Measurements from ENCODE around the gene FSIP1.

Gene FSIP1

DNA sequence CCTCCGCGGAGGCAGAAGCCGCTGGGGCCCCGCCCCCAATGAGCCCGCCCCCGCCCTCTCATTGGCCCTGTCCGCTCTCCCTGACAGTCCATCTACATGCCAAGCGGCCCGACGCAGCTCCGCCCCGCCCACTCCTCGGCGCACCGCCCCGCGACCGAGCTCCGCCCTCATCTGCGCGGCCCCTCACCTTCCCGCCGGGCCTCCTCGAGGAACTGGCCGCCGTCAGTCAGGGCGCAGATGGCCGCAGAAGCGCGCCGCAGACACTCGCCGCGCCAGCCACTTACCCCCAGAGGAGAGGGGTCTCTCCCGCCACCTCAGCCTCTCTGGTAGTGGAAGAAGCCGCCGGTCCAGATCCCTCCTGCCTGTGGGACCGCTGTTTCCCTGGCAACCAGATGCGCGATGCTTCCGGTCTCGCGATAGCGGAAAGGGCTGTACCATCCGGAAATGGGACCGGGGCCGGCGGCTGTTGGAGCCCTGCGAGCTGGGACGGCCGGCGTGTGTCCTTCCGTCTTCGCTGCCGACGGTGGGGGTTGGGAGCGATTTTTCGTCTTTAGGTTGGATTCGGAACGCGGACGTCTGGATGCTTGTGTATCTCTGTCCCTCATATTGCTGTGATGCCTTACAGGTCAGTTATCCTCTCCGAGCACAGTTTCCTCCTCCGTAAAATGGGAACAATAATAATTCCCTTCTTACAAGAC, at the start of gene FSIP1:
Gene FSIP1 (minus strand): TSS at position 401 of the 698 bp plus-strand sequence. CDS start 6,317 bp downstream, outside the sequence.
- TF ChIP-seq GATA3 (IDR thresholded peaks at IDR 0.05; ENCODE audit: low read depth, low read length) (no peak), GATA2 (IDR thresholded peaks at IDR 0.05; ENCODE audit: low read depth, low read length) (no peak)

- TF ChIP-seq GATA3 (IDR thresholded peaks at IDR 0.05; ENCODE audit: low read depth, low read length) (no peak), GATA2 (IDR thresholded peaks at IDR 0.05; ENCODE audit: low read depth, low read length) (no peak)
These were observed 47.5 kb upstream of the FSIP1 start for GRCh38 chr15:39830166-39830565.

DNA sequence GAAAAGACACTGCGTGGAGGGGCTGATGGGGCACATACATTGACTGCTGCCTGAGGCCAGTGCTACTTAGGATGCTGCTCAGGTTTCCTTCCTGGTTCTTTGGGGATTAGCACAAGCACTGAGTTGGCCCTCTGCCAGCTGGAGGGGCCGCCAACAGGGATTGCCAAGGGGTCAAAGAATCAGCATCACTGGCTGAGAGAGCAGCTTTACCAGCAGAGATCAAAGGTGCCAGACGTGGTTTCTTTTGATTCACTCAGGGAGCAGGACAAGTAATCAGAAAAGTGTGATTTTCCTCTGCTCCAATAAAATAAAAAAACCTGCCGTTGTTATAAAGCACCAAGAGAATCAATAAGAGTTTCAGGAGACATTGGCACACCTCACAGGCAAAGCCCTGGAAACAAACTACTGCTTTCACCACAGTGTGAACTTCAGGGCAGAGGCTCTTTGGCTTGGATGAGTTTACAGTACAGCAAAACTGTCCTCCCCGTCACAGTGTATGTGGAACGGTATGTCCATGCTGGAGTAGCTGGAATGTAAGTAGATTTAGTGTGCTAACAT, 45.8 kb upstream of the FSIP1 start:
- TF ChIP-seq GATA3 (IDR thresholded peaks at IDR 0.05; ENCODE audit: low read depth, low read length): no peak
- TF ChIP-seq GATA2 (IDR thresholded peaks at IDR 0.05; ENCODE audit: low read depth, low read length): no peak

GRCh38 chr15:39826975-39827374, 44.3 kb upstream of the FSIP1 start:
- TF ChIP-seq GATA3 (IDR thresholded peaks at IDR 0.05; ENCODE audit: low read depth, low read length) (no peak), GATA2 (IDR thresholded peaks at IDR 0.05; ENCODE audit: low read depth, low read length) (no peak)

DNA sequence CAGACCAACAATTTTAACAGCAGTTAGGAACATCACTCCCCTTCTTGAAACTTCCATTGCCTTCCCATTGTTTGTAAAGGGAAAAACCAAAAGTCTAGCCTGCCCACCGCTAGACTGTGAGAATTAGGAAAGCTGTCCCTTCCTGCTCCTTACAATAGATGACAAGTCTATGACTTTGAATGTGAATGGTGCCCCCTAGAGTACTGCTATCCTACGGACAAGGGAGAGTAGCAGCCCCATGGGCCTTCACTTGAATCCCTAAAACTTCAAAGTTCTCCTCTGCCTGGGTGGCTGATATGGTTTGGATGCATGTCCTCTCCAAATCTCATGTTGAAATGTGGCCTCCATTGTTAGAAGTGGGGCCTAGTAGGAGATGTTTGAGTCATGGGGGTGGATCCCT, 41.0 kb upstream of the FSIP1 start:
- TF ChIP-seq GATA3 (IDR thresholded peaks at IDR 0.05; ENCODE audit: low read depth, low read length) (no peak), GATA2 (IDR thresholded peaks at IDR 0.05; ENCODE audit: low read depth, low read length) (no peak)

GRCh38 chr15:39820050-39820602, 37.5 kb upstream of the FSIP1 start:
- no peak for TF ChIP-seq GATA3 (IDR thresholded peaks at IDR 0.05; ENCODE audit: low read depth, low read length)
- no peak for TF ChIP-seq GATA2 (IDR thresholded peaks at IDR 0.05; ENCODE audit: low read depth, low read length)

- TF ChIP-seq GATA2 (IDR thresholded peaks at IDR 0.05; ENCODE audit: low read depth, low read length) (no peak), GATA3 (IDR thresholded peaks at IDR 0.05; ENCODE audit: low read depth, low read length) (no peak)
These were observed 36.9 kb upstream of the FSIP1 start for GRCh38 chr15:39819533-39819932.

GRCh38 chr15:39817892-39818291, 35.3 kb upstream of the FSIP1 start:
- TF ChIP-seq GATA2 (IDR thresholded peaks at IDR 0.05; ENCODE audit: low read depth, low read length) (no peak), GATA3 (IDR thresholded peaks at IDR 0.05; ENCODE audit: low read depth, low read length) (no peak)

GRCh38 chr15:39814489-39814888, 31.8 kb upstream of the FSIP1 start:
- TF ChIP-seq GATA3 (IDR thresholded peaks at IDR 0.05; ENCODE audit: low read depth, low read length): no peak
- TF ChIP-seq GATA2 (IDR thresholded peaks at IDR 0.05; ENCODE audit: low read depth, low read length): no peak

DNA sequence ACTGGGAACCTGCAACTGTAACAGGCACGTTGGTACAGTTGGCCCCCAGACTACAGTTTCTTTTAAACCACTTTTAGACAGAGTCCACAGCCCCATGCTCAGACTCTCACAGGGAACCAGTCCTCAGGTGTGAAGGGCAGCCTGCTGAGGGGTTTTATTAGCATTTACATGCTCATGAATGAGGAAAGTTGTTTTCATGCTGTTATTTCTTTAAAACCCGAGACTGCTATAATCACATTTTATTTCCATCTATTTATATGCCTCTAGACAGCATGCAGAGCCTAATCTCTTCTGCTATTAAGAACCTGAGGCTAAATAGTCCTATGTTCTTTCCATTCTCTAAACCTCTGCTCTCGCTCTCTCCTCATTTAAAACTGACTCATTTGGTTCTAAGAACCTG, 26.3 kb upstream of the FSIP1 start:
- TF ChIP-seq GATA3 (IDR thresholded peaks at IDR 0.05; ENCODE audit: low read depth, low read length): no peak
- TF ChIP-seq GATA2 (IDR thresholded peaks at IDR 0.05; ENCODE audit: low read depth, low read length): no peak

DNA sequence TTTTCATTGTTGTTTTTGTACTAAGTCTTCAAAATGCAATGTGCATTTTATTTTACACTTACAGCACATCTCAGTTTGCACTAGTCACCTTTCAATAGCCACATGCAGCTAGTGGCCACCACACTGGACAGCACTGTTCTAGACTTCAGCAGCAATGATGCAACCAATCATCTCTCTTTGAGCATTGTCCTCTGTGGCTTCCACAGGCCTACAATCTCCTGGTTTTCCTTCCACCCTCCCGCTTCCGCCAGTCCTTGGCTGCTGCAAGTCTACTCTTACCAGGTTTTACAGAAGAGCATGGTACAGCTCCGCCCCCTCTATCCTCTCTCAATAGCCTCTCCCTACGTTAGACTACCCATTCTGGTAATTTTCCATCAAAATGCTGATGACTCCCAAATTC, 25.1 kb upstream of the FSIP1 start:
- TF ChIP-seq GATA3 (IDR thresholded peaks at IDR 0.05; ENCODE audit: low read depth, low read length) (no peak), GATA2 (IDR thresholded peaks at IDR 0.05; ENCODE audit: low read depth, low read length) (no peak)

DNA sequence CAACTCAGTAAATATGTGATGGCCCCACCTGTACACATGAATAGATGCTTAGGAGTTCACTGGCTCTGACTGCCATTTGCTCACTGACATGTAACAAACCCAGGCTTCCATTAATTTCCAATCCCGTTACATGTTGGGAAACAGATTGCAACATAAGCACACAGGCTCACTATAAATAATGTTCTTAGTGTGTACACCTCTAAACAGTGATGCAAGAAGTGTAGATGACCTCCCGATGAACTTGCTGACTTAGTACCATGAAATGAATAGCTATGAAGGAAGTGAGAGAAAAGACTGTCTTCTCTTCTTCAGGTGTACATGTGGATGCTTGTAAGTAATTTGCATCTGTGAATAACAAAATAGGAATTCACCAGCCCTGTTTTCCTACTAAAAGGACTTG, 21.4 kb upstream of the FSIP1 start:
- TF ChIP-seq GATA2 (IDR thresholded peaks at IDR 0.05; ENCODE audit: low read depth, low read length) (no peak), GATA3 (IDR thresholded peaks at IDR 0.05; ENCODE audit: low read depth, low read length) (no peak)

DNA sequence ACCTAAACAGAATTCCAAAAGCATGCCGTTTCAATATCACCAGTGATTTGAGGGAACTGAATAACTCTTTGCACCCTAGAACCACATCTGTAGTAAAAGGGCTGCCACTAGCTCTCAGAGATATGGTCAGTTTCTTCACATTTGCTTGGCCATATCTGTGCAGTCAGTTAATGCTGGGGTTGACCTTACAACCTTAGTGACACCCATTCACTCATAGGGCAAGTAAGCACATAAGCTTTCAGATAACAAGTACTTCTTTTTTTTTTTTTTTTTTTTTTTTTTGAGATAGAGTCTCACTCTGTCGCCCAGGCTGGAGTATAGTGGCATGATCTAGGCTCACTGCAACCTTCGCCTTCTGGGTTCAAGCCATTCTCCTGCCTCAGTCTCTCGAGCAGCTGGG, 20.4 kb upstream of the FSIP1 start:
- TF ChIP-seq GATA2 (IDR thresholded peaks at IDR 0.05; ENCODE audit: low read depth, low read length) (no peak), GATA3 (IDR thresholded peaks at IDR 0.05; ENCODE audit: low read depth, low read length) (no peak)

DNA sequence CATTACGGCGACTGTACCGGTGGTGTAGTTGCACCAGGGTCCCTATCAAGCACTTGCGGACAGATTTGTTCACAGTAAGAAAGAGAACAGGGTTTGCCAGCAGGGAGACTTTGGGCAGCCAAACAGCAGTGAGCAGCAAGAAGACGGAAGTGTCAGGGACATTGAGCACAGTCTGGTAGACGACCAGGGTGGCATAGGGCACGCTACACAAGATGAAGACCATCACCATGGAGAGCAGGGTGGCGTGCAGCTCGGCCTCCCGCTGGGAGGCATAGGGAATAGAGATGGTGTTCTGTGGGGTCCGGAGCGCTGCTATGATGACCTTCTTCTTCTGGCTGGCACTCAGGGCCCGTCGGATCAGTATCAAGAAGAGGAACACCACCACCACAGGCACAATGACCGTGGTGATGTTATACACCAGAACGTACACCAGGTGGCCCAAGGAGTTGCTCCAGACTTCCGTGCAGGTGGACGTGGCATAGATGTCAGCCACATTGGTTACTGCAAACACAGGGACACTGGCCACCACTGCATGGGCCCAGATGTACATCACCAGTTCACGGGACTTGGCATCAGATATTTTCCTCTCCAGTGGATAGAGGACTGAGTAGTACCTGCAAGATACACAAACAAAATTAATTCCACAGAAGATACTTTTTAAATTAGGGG, 19.1 kb upstream of the FSIP1 start:
- no peak for TF ChIP-seq GATA3 (IDR thresholded peaks at IDR 0.05; ENCODE audit: low read depth, low read length)
- TF ChIP-seq GATA2 (IDR thresholded peaks at IDR 0.05; ENCODE audit: low read depth, low read length): no peak
